HG02642 (cell line): ENCODE results near the gene MSANTD4.
"Not testable (repeated sequence)": the region's sequence is repeated elsewhere in the genome, so short reads cannot be mapped to it uniquely, and the experiment has no call there.

Experiments
- ATAC-seq: cut with Tn5 transposase; IDR thresholded peaks from one replicate; pipeline ENCODE4 v1.9.1; 2021; ENCODE audit warnings: mild to moderate bottlenecking; ENCODE audit not compliant: unreplicated experiment, poor library complexity

Gene MSANTD4

GRCh38 chr11:106014620-106015019 lies 7.4 kb downstream of the MSANTD4 start:
- ATAC-seq: no peak

GRCh38 chr11:106014035-106014434 lies 8.0 kb downstream of the MSANTD4 start:
- ATAC-seq: no peak

- no peak for ATAC-seq
These were observed 9.3 kb downstream of the MSANTD4 start for GRCh38 chr11:106012744-106013143.

- no peak for ATAC-seq
These were observed 10.6 kb downstream of the MSANTD4 start for GRCh38 chr11:106011481-106011880.

- ATAC-seq: not testable (repeated sequence)
These were observed 18.9 kb downstream of the MSANTD4 start for GRCh38 chr11:106003094-106003493.

- no peak for ATAC-seq
These were observed 20.6 kb downstream of the MSANTD4 start for GRCh38 chr11:106001304-106002012.

- ATAC-seq: no peak
These were observed 30.2 kb downstream of the MSANTD4 start for GRCh38 chr11:105991888-105992287.

- no peak for ATAC-seq
These were observed 32.9 kb downstream of the MSANTD4 start for GRCh38 chr11:105989124-105989523.

GRCh38 chr11:105988197-105988596 lies 33.8 kb downstream of the MSANTD4 start:
- no peak for ATAC-seq

GRCh38 chr11:105986554-105986953 lies 35.5 kb downstream of the MSANTD4 start:
- no peak for ATAC-seq

GRCh38 chr11:105979997-105980703 lies 41.9 kb downstream of the MSANTD4 start:
- no peak for ATAC-seq

- no peak for ATAC-seq
These were observed 46.9 kb downstream of the MSANTD4 start for GRCh38 chr11:105975128-105975527.

GRCh38 chr11:105969756-105970155 lies 52.3 kb downstream of the MSANTD4 start:
- ATAC-seq: no peak

- ATAC-seq: no peak
These were observed 53.9 kb downstream of the MSANTD4 start for GRCh38 chr11:105968021-105968697.

GRCh38 chr11:105960252-105961245 lies 61.5 kb downstream of the MSANTD4 start:
- no peak for ATAC-seq
